OCI-LY7 (cell line): ENCODE results near the gene THRSP.

Experiments used
- EZH2phosphoT487 ChIP-seq: fragments of 200-600 bp; sonication (generic); IDR thresholded peaks from 2 replicates; pipeline ENCODE4 v1.6.1; 2018; ENCODE audit warnings: low read depth, borderline replicate concordance, mild to moderate bottlenecking, mixed run types, antibody characterized with exemption, low read length, moderate library complexity, mixed read lengths
- TF ChIP-seq, protein P1 (sequence below): fragments of 200-600 bp; sonication (generic); conservative IDR thresholded peaks from 2 replicates; pipeline ENCODE4 v1.5.1; 2014; ENCODE audit warnings: mild to moderate bottlenecking, antibody characterized with exemption, low read length, moderate library complexity, mixed read lengths

DNA sequence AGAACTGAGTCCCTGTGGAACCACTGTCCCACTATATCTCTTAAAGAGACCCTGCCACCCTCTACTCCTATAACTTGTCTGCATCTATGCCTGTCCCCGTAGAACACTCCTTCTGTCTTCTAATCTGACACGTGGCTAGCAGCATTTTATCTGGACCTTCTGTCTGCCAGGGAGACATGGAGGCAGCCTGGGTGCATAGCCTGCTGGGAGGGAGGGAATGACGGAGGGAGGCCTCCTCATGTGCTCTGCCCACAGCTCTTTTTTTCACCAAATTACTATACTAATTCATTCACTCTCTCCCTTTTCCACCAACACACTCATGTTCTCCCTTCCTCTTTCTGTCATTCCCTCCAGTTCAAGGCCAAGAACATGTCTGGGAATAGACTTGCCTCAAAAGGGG, 7.6 kb upstream of the THRSP start:
- TF ChIP-seq, protein P1, sequence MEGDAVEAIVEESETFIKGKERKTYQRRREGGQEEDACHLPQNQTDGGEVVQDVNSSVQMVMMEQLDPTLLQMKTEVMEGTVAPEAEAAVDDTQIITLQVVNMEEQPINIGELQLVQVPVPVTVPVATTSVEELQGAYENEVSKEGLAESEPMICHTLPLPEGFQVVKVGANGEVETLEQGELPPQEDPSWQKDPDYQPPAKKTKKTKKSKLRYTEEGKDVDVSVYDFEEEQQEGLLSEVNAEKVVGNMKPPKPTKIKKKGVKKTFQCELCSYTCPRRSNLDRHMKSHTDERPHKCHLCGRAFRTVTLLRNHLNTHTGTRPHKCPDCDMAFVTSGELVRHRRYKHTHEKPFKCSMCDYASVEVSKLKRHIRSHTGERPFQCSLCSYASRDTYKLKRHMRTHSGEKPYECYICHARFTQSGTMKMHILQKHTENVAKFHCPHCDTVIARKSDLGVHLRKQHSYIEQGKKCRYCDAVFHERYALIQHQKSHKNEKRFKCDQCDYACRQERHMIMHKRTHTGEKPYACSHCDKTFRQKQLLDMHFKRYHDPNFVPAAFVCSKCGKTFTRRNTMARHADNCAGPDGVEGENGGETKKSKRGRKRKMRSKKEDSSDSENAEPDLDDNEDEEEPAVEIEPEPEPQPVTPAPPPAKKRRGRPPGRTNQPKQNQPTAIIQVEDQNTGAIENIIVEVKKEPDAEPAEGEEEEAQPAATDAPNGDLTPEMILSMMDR: no peak
- TF ChIP-seq EZH2phosphoT487: no peak
